ENCODE data around the gene PGR. TPM values are rescaled to one million over a fixed set of nuclear protein-coding genes. Genes with fewer than 3 reads are reported as not detected.

PGR gene
- total RNA-seq, 1 donor from 2014 or later = 0.18 TPM

DNA sequence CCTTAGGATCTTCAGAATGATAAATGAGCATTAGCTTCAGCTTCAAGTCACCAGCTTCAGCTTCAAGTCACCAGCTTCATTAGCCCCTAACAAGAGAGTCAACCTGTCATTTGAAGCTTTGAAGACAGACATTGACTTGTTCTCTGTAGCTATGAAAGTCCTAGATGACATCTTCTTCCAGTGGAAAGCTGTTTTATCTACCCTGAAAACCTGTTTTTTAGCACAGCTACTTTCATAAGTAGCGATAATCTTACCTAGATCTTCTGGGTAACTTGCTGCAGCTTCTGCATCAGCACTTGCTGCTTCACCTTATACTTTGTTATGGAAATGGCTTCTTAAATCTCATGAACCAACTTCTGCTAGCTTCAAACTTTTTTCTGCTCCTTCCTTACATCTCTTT, 85.7 kb downstream of the PGR start:
- no peak overlapping the region for H3K27ac Mint-ChIP-seq (ENCODE audit: unreplicated experiment)
- H4K20me1 ChIP-seq (ENCODE audit: insufficient read depth, low read length) = no peaks in the 10 kb centered on the region
- FAIRE-seq (no peak), DNase-seq (ENCODE audit: low read depth) (no peak)
- H3K4me3 Mint-ChIP-seq (ENCODE audit: unreplicated experiment) = no peak overlapping the region
- no peak overlapping the region for H3K9ac ChIP-seq (ENCODE audit: low read length)
- H2AFZ ChIP-seq (ENCODE audit: low read depth, low read length) = no peak overlapping the region
- H3K4me2 ChIP-seq (ENCODE audit: low read length) = no peak overlapping the region
- no peaks in the 10 kb centered on the region for H3K79me2 ChIP-seq (ENCODE audit: insufficient read depth, low read length)
- no peaks in the 10 kb centered on the region for H3K9me3 Mint-ChIP-seq (ENCODE audit: unreplicated experiment)
- no peaks in the 10 kb centered on the region for H3K36me3 Mint-ChIP-seq (ENCODE audit: low read depth, unreplicated experiment)
- H3K36me3 ChIP-seq (ENCODE audit: insufficient read depth, low read length) = no peaks in the 10 kb centered on the region
- no peaks in the 10 kb centered on the region for H3K4me1 Mint-ChIP-seq (ENCODE audit: low read depth, unreplicated experiment)
- H3K4me1 ChIP-seq (ENCODE audit: insufficient read depth, low read length) = no peaks in the 10 kb centered on the region
- H3K9me3 ChIP-seq (ENCODE audit: insufficient read depth, low read depth, low read length) = no peaks in the 10 kb centered on the region
- H3K4me3 ChIP-seq (ENCODE audit: insufficient read depth, low read depth, low read length) = no peak overlapping the region
- no peaks in the 10 kb centered on the region for H3K27me3 Mint-ChIP-seq (ENCODE audit: low read depth, unreplicated experiment)
- TF ChIP-seq EZH2 (IDR thresholded peaks at IDR 0.05; ENCODE audit: insufficient read depth, low read length) = no peak
- TF ChIP-seq, protein P1, sequence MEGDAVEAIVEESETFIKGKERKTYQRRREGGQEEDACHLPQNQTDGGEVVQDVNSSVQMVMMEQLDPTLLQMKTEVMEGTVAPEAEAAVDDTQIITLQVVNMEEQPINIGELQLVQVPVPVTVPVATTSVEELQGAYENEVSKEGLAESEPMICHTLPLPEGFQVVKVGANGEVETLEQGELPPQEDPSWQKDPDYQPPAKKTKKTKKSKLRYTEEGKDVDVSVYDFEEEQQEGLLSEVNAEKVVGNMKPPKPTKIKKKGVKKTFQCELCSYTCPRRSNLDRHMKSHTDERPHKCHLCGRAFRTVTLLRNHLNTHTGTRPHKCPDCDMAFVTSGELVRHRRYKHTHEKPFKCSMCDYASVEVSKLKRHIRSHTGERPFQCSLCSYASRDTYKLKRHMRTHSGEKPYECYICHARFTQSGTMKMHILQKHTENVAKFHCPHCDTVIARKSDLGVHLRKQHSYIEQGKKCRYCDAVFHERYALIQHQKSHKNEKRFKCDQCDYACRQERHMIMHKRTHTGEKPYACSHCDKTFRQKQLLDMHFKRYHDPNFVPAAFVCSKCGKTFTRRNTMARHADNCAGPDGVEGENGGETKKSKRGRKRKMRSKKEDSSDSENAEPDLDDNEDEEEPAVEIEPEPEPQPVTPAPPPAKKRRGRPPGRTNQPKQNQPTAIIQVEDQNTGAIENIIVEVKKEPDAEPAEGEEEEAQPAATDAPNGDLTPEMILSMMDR (IDR thresholded peaks at IDR 0.05; ENCODE audit: insufficient read depth, low read depth, low read length) = no peak
- peaks cover 3% of the 10 kb centered on the region for H3K27me3 ChIP-seq (ENCODE audit: insufficient read depth, low read length)
- H3K27ac ChIP-seq (ENCODE audit: low read depth, low read length) = no peak overlapping the region

DNA sequence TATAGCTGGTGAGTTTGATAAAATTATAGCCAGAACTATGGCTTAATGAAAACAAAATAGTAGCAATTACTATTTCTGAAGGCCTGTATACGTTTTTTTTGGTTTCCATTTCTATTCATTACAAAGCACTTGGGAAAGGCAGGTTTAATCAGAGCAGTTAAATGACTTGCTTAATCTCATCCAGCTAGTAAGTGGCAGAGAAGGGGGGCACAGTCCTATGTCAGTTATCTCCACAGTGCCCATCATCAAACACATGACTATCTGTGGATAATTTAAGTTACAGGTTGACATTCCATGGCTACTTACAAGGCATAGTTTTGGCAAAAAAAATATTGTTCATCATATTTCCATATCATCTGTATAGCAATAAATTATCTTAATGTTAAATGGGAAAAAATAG, 93.7 kb downstream of the PGR start:
- H3K36me3 Mint-ChIP-seq (ENCODE audit: low read depth, unreplicated experiment) = no peaks in the 10 kb centered on the region
- no peaks in the 10 kb centered on the region for H3K9me3 Mint-ChIP-seq (ENCODE audit: unreplicated experiment)
- Histone ChIP-seq H3K4me1 (ENCODE audit: insufficient read depth, low read length) (no peaks in the 10 kb centered on the region), H3K9ac (ENCODE audit: low read length) (no peak overlapping the region), H3K9me3 (ENCODE audit: insufficient read depth, low read depth, low read length) (no peaks in the 10 kb centered on the region), H3K36me3 (ENCODE audit: insufficient read depth, low read length) (no peaks in the 10 kb centered on the region), H2AFZ (ENCODE audit: low read depth, low read length) (no peak overlapping the region), H3K27me3 (ENCODE audit: insufficient read depth, low read length) (no peaks in the 10 kb centered on the region), H3K79me2 (ENCODE audit: insufficient read depth, low read length) (no peaks in the 10 kb centered on the region), H3K27ac (ENCODE audit: low read depth, low read length) (no peak overlapping the region), H4K20me1 (ENCODE audit: insufficient read depth, low read length) (no peaks in the 10 kb centered on the region), H3K4me2 (ENCODE audit: low read length) (no peak overlapping the region), H3K4me3 (ENCODE audit: insufficient read depth, low read depth, low read length) (no peak overlapping the region)
- H3K4me1 Mint-ChIP-seq (ENCODE audit: low read depth, unreplicated experiment) = peaks cover 8% of the 10 kb centered on the region
- H3K27ac Mint-ChIP-seq (ENCODE audit: unreplicated experiment) = no peak overlapping the region
- FAIRE-seq (no peak), DNase-seq (ENCODE audit: low read depth) (no peak)
- no peaks in the 10 kb centered on the region for H3K27me3 Mint-ChIP-seq (ENCODE audit: low read depth, unreplicated experiment)
- H3K4me3 Mint-ChIP-seq (ENCODE audit: unreplicated experiment) = no peak overlapping the region
- TF ChIP-seq EZH2 (IDR thresholded peaks at IDR 0.05; ENCODE audit: insufficient read depth, low read length) = no peak
- TF ChIP-seq, protein P1 (IDR thresholded peaks at IDR 0.05; ENCODE audit: insufficient read depth, low read depth, low read length) = no peak

- H3K9me3 Mint-ChIP-seq (ENCODE audit: unreplicated experiment) = no peaks in the 10 kb centered on the region
Measured at GRCh38 chr11:101034076-101034475, 95.5 kb downstream of the PGR start.

More at GRCh38 chr11:101034076-101034475, 95.5 kb downstream of the PGR start:
- Histone ChIP-seq H3K27me3 (ENCODE audit: insufficient read depth, low read length) (no peaks in the 10 kb centered on the region), H3K36me3 (ENCODE audit: insufficient read depth, low read length) (no peaks in the 10 kb centered on the region), H3K9ac (ENCODE audit: low read length) (no peak overlapping the region), H2AFZ (ENCODE audit: low read depth, low read length) (no peak overlapping the region), H4K20me1 (ENCODE audit: insufficient read depth, low read length) (no peaks in the 10 kb centered on the region), H3K4me2 (ENCODE audit: low read length) (no peak overlapping the region), H3K9me3 (ENCODE audit: insufficient read depth, low read depth, low read length) (no peaks in the 10 kb centered on the region), H3K27ac (ENCODE audit: low read depth, low read length) (no peak overlapping the region), H3K79me2 (ENCODE audit: insufficient read depth, low read length) (no peaks in the 10 kb centered on the region), H3K4me3 (ENCODE audit: insufficient read depth, low read depth, low read length) (no peak overlapping the region), H3K4me1 (ENCODE audit: insufficient read depth, low read length) (peaks cover 3% of the 10 kb centered on the region)
- no peak overlapping the region for H3K27ac Mint-ChIP-seq (ENCODE audit: unreplicated experiment)
- no peak for TF ChIP-seq EZH2 (IDR thresholded peaks at IDR 0.05; ENCODE audit: insufficient read depth, low read length)
- TF ChIP-seq, protein P1 (IDR thresholded peaks at IDR 0.05; ENCODE audit: insufficient read depth, low read depth, low read length) = no peak
- no peak for FAIRE-seq
- no peak for DNase-seq (ENCODE audit: low read depth)
- no peak overlapping the region for H3K4me3 Mint-ChIP-seq (ENCODE audit: unreplicated experiment)
- H3K27me3 Mint-ChIP-seq (ENCODE audit: low read depth, unreplicated experiment) = no peaks in the 10 kb centered on the region
- peaks cover 8% of the 10 kb centered on the region for H3K4me1 Mint-ChIP-seq (ENCODE audit: low read depth, unreplicated experiment)
- no peaks in the 10 kb centered on the region for H3K36me3 Mint-ChIP-seq (ENCODE audit: low read depth, unreplicated experiment)
